HepG2 (cell line): ENCODE data around the gene GINM1. TPM values are rescaled to one million over a fixed set of nuclear protein-coding genes. Genes with fewer than 3 reads are reported as not detected.

Experiments
- BCL6 ChIP-seq: IDR thresholded peaks from 2 replicates; pipeline ENCODE4 v1.6.1; 2016; ENCODE audit warnings: missing genetic modification reagents, missing compliant biosample characterization
- CHCHD3 ChIP-seq: sonication (generic); formaldehyde crosslinking; IDR thresholded peaks from 2 replicates; pipeline ENCODE4 v1.8.0; 2022; ENCODE audit warnings: mild to moderate bottlenecking, missing genetic modification reagents, moderate library complexity
- EEA1 ChIP-seq: sonication (generic); formaldehyde crosslinking; IDR thresholded peaks from 2 replicates; pipeline ENCODE4 v1.5.1; 2020; ENCODE audit warnings: mild to moderate bottlenecking, missing genetic modification reagents, borderline replicate concordance
- EHMT2 ChIP-seq: fragments of 200-600 bp; sonication (generic); IDR thresholded peaks from 2 replicates; pipeline ENCODE4 v1.7.0; 2017; ENCODE audit warnings: antibody characterized with exemption, low read depth, low read length, borderline replicate concordance
- KAT7 ChIP-seq: IDR thresholded peaks from 2 replicates; pipeline ENCODE4 v1.6.1; 2018; ENCODE audit warnings: borderline replicate concordance, missing compliant biosample characterization
- KMT2A ChIP-seq: sonication (generic); formaldehyde crosslinking; IDR thresholded peaks from 2 replicates; pipeline ENCODE4 v1.4.0; 2020; ENCODE audit warnings: missing genetic modification reagents
- MXD4 ChIP-seq: IDR thresholded peaks from 2 replicates; pipeline ENCODE4 v1.6.1; 2016; ENCODE audit warnings: mild to moderate bottlenecking, missing biosample characterization, missing genetic modification reagents
- NFIB ChIP-seq: sonication (generic); formaldehyde crosslinking; IDR thresholded peaks from 2 replicates; pipeline ENCODE4 v1.9.0; 2021; ENCODE audit warnings: missing genetic modification reagents, mild to moderate bottlenecking, borderline replicate concordance
- NR2F2 ChIP-seq: IDR thresholded peaks from 2 replicates; pipeline ENCODE4 v1.6.1; 2012; ENCODE audit warnings: low read depth, inconsistent platforms, borderline replicate concordance
- NR3C1 ChIP-seq: sonication (generic); formaldehyde crosslinking; IDR thresholded peaks from 2 replicates; pipeline ENCODE4 v1.4.0; 2020; ENCODE audit warnings: missing genetic modification reagents
- PAWR ChIP-seq: sonication (generic); formaldehyde crosslinking; IDR thresholded peaks from 2 replicates; pipeline ENCODE4 v1.4.0; 2020; ENCODE audit warnings: missing genetic modification reagents, mild to moderate bottlenecking, borderline replicate concordance
- SMAD3 ChIP-seq: sonication (generic); formaldehyde crosslinking; IDR thresholded peaks from 2 replicates; pipeline ENCODE4 v1.4.0; 2020; ENCODE audit warnings: missing genetic modification reagents
- SP1 ChIP-seq, 2 experiments: fragments of 450-650 bp in 1 of 2; sonication (generic) in 1 of 2; formaldehyde crosslinking in 1 of 2; IDR thresholded peaks; 2 replicates each; pipeline versions ENCODE4 v1.4.0 to v1.6.1; 2016 to 2020; ENCODE audit warnings: missing genetic modification reagents in 1 of 2
- ZBTB38 ChIP-seq: sonication (generic); formaldehyde crosslinking; IDR thresholded peaks from 2 replicates; pipeline ENCODE4 v1.5.1; 2020; ENCODE audit warnings: mild to moderate bottlenecking, missing genetic modification reagents
- ZNF430 ChIP-seq: sonication (generic); formaldehyde crosslinking; IDR thresholded peaks from 2 replicates; pipeline ENCODE4 v1.9.0; 2021; ENCODE audit warnings: mild to moderate bottlenecking, missing genetic modification reagents
- ZNF615 ChIP-seq: sonication (generic); formaldehyde crosslinking; IDR thresholded peaks from 2 replicates; pipeline ENCODE4 v1.5.0; 2020; ENCODE audit warnings: mild to moderate bottlenecking, missing genetic modification reagents, borderline replicate concordance
- ZSCAN9 ChIP-seq: IDR thresholded peaks from 2 replicates; pipeline ENCODE4 v1.6.1; 2016; ENCODE audit warnings: borderline replicate concordance
- polyA plus RNA-seq, 8 experiments: library from polyadenylated mRNA; depleted of rRNA in 3 of 8; stranded (reverse) in 7 of 8; unstranded in 1 of 8; fragments of >200 nt; fragmentation: Illumina TruSeq in 4 of 8; extraction: Trizol in 4 of 8; gene quantifications; 2 replicates each; pipeline versions ENCODE4 v1.2.1 to v1.2.3, GENCODE V29; 2011 to 2016; ENCODE audit warnings: low read depth in 4 of 8, missing spikeins in 1 of 8, mixed read lengths in 1 of 8; ENCODE audit not compliant: insufficient read depth in 1 of 8
- total RNA-seq, 5 experiments: library from RNA; depleted of rRNA; stranded (reverse); fragments of >200 nt; fragmentation: Illumina TruSeq; extraction: Trizol; gene quantifications; 2 replicates each; pipeline ENCODE4 v1.2.3, GENCODE V29; 2016; ENCODE audit warnings: low read depth in 1 of 5
- TF ChIP-seq, protein P1 (sequence below), 2 experiments: sonication (generic) in 1 of 2; formaldehyde crosslinking in 1 of 2; IDR thresholded peaks; 2 replicates each; pipeline versions ENCODE4 v1.4.0 to v1.6.1; 2018 to 2020; ENCODE audit warnings: missing genetic modification reagents in 2 of 2, borderline replicate concordance in 1 of 2, low read depth in 1 of 2, mild to moderate bottlenecking in 1 of 2, missing biosample characterization in 1 of 2
- TF ChIP-seq, protein P2 (sequence below): IDR thresholded peaks from 2 replicates; pipeline ENCODE4 v1.6.1; 2016; ENCODE audit warnings: low read depth, missing genetic modification reagents, missing compliant biosample characterization
- TF ChIP-seq, protein P3 (sequence below): sonication (generic); formaldehyde crosslinking; conservative IDR thresholded peaks from 2 replicates; pipeline ENCODE4 v1.8.0; 2022; ENCODE audit warnings: mild to moderate bottlenecking, moderate library complexity, missing genetic modification reagents

Gene GINM1
- total and polyA plus RNA-seq, 2 of the 13 experiments (the other 11 are each of a cell fraction or from before 2014, with no cell fraction given): 19.4 to 27.5 TPM

DNA sequence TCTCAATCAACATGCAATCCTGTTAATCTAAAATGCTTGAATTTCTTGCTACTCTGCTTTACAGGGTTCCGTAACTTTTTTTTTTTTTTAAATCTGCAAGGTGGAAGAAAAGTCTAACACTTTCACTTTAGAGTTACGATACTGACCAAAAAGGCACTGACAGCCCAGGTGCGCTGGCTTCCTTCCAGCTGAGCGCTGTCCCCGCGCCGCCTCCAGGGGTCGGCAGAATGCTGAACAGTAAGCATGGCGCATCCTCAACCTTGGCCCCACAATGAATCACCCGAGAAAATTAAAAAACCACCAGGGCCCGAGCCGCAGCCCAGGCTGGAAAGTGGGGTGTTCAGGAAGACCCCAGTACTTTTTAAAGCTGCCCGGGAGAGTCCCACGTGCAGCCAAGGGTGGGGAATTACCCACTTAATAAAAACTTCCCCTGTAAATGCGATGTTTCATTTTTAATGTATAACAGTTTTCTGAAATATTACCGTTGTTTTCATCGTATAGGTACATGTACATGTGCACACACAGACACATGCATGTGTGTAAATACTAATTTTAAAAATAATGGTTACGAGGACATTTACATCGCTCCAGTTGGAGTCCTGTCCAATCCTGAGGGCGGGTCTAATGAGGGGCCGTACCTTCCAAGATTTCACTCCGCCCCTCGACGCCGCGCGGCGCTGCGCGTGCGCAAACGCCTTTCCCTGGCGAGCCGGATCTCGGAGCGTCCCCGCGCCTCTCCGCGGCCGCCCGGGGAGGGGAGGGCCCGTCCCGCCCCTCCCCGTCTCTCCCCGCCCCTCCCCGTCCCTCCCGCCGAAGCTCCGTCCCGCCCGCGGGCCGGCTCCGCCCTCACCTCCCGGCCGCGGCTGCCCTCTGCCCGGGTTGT, at the start of gene GINM1 (continued):
- TF ChIP-seq, protein P1, sequence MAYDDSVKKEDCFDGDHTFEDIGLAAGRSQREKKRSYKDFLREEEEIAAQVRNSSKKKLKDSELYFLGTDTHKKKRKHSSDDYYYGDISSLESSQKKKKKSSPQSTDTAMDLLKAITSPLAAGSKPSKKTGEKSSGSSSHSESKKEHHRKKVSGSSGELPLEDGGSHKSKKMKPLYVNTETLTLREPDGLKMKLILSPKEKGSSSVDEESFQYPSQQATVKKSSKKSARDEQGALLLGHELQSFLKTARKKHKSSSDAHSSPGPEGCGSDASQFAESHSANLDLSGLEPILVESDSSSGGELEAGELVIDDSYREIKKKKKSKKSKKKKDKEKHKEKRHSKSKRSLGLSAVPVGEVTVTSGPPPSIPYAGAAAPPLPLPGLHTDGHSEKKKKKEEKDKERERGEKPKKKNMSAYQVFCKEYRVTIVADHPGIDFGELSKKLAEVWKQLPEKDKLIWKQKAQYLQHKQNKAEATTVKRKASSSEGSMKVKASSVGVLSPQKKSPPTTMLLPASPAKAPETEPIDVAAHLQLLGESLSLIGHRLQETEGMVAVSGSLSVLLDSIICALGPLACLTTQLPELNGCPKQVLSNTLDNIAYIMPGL (CRISPR knock-in tag; IDR thresholded peaks at IDR 0.05; ENCODE audit: borderline replicate concordance in 1 of 2, low read depth in 1 of 2): peak; percentile 49 to 89; a peak in 3 of 4 replicates
- TF ChIP-seq SMAD3: peak; percentile 48; the same call in 1 of the 2 replicates
- no peak; the same call in 1 of the 2 replicates for TF ChIP-seq ZSCAN9 (CRISPR knock-in tag)
- TF ChIP-seq EHMT2: peak; percentile 62; the same call in 1 of the 2 replicates
- TF ChIP-seq NFIB (CRISPR knock-in tag): no peak
- TF ChIP-seq, protein P2, sequence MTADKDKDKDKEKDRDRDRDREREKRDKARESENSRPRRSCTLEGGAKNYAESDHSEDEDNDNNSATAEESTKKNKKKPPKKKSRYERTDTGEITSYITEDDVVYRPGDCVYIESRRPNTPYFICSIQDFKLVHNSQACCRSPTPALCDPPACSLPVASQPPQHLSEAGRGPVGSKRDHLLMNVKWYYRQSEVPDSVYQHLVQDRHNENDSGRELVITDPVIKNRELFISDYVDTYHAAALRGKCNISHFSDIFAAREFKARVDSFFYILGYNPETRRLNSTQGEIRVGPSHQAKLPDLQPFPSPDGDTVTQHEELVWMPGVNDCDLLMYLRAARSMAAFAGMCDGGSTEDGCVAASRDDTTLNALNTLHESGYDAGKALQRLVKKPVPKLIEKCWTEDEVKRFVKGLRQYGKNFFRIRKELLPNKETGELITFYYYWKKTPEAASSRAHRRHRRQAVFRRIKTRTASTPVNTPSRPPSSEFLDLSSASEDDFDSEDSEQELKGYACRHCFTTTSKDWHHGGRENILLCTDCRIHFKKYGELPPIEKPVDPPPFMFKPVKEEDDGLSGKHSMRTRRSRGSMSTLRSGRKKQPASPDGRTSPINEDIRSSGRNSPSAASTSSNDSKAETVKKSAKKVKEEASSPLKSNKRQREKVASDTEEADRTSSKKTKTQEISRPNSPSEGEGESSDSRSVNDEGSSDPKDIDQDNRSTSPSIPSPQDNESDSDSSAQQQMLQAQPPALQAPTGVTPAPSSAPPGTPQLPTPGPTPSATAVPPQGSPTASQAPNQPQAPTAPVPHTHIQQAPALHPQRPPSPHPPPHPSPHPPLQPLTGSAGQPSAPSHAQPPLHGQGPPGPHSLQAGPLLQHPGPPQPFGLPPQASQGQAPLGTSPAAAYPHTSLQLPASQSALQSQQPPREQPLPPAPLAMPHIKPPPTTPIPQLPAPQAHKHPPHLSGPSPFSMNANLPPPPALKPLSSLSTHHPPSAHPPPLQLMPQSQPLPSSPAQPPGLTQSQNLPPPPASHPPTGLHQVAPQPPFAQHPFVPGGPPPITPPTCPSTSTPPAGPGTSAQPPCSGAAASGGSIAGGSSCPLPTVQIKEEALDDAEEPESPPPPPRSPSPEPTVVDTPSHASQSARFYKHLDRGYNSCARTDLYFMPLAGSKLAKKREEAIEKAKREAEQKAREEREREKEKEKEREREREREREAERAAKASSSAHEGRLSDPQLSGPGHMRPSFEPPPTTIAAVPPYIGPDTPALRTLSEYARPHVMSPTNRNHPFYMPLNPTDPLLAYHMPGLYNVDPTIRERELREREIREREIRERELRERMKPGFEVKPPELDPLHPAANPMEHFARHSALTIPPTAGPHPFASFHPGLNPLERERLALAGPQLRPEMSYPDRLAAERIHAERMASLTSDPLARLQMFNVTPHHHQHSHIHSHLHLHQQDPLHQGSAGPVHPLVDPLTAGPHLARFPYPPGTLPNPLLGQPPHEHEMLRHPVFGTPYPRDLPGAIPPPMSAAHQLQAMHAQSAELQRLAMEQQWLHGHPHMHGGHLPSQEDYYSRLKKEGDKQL: no peak
- TF ChIP-seq PAWR (CRISPR knock-in tag): no peak
- TF ChIP-seq, protein P3, sequence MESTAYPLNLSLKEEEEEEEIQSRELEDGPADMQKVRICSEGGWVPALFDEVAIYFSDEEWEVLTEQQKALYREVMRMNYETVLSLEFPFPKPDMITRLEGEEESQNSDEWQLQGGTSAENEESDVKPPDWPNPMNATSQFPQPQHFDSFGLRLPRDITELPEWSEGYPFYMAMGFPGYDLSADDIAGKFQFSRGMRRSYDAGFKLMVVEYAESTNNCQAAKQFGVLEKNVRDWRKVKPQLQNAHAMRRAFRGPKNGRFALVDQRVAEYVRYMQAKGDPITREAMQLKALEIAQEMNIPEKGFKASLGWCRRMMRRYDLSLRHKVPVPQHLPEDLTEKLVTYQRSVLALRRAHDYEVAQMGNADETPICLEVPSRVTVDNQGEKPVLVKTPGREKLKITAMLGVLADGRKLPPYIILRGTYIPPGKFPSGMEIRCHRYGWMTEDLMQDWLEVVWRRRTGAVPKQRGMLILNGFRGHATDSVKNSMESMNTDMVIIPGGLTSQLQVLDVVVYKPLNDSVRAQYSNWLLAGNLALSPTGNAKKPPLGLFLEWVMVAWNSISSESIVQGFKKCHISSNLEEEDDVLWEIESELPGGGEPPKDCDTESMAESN (CRISPR knock-in tag): no peak
- peak; percentile 44; the same call in 1 of the 2 replicates for TF ChIP-seq ZBTB38 (CRISPR knock-in tag)
- TF ChIP-seq CHCHD3 (CRISPR knock-in tag): no peak
- 0 out of 2 replicates have a peak, but pooled peaks have one; percentile 42 for TF ChIP-seq KAT7 (CRISPR knock-in tag)
- no peak for TF ChIP-seq EEA1 (CRISPR knock-in tag)
- TF ChIP-seq NR3C1 (CRISPR knock-in tag): no peak
- peak; percentile 50 for TF ChIP-seq ZNF430 (CRISPR knock-in tag)
- TF ChIP-seq MXD4: peak; percentile 79
- TF ChIP-seq KMT2A (CRISPR knock-in tag): peak; percentile 83
- TF ChIP-seq ZNF615: no peak
- 0 out of 2 replicates have a peak, but pooled peaks have one; percentile 27 for TF ChIP-seq NR2F2
- peak; percentile 44; the same call in 1 of the 2 replicates for TF ChIP-seq BCL6
- no peak for TF ChIP-seq SP1 (IDR thresholded peaks at IDR 0.05)
- TF ChIP-seq SP1 (CRISPR knock-in tag; IDR thresholded peaks at IDR 0.05): peak; percentile 44; the same call in 1 of the 2 replicates
